HUES6 (cell line): ENCODE measurements around the gene ANXA3.

Source experiments
- H3K27ac ChIP-seq: 2 replicates; pipeline ENCODE4 v1.7.0; 2013; ENCODE audit warnings: low read depth, mild to moderate bottlenecking, low read length, inconsistent platforms
- H3K27me3 ChIP-seq: 2 replicates; pipeline ENCODE4 v1.6.1; 2013; ENCODE audit warnings: low read length; ENCODE audit not compliant: control insufficient read depth, insufficient read depth
- H3K36me3 ChIP-seq: 2 replicates; pipeline ENCODE4 v1.6.1; 2013; ENCODE audit warnings: low read length; ENCODE audit not compliant: control insufficient read depth, insufficient read depth
- H3K4me1 ChIP-seq: 2 replicates; pipeline ENCODE4 v1.6.1; 2013; ENCODE audit warnings: low read length; ENCODE audit not compliant: control insufficient read depth, insufficient read depth
- H3K4me3 ChIP-seq: 2 replicates; pipeline ENCODE4 v1.5.1; 2013; ENCODE audit warnings: low read depth, low read length
- H3K9ac ChIP-seq: one replicate; pipeline ENCODE4 v1.6.1; 2013; ENCODE audit warnings: mild to moderate bottlenecking, low read length
- H3K9me3 ChIP-seq: 2 replicates; pipeline ENCODE4 v1.6.1; 2013; ENCODE audit warnings: low read depth, low read length; ENCODE audit not compliant: control insufficient read depth, insufficient read depth

The ANXA3 gene

DNA sequence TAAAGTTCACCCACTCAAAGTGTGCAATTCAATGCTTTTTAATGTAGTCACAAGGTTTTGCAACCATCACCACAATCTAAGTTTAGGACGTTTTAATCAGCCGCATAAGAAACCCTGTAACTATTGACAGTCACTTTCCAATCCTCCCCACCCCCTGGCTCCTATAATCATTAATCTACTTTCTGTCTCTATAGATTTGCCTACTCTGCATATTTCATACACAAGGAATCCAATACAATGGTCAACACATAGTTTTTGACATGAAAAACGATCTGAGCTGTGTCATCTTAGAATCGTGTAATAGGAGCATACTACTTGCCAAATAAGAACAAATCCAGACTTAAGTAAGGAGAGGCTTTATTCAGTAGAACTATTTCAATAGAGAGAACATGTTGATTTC is 47.6 kb downstream of the ANXA3 start:
- H3K9me3 ChIP-seq = no peaks in the 10 kb centered on the region
- no peak overlapping the region for H3K9ac ChIP-seq
- no peaks in the 10 kb centered on the region for H3K27me3 ChIP-seq
- H3K4me3 ChIP-seq = no peak overlapping the region
- H3K27ac ChIP-seq = no peak overlapping the region
- no peaks in the 10 kb centered on the region for H3K4me1 ChIP-seq
- peaks cover 53% of the 10 kb centered on the region for H3K36me3 ChIP-seq

DNA sequence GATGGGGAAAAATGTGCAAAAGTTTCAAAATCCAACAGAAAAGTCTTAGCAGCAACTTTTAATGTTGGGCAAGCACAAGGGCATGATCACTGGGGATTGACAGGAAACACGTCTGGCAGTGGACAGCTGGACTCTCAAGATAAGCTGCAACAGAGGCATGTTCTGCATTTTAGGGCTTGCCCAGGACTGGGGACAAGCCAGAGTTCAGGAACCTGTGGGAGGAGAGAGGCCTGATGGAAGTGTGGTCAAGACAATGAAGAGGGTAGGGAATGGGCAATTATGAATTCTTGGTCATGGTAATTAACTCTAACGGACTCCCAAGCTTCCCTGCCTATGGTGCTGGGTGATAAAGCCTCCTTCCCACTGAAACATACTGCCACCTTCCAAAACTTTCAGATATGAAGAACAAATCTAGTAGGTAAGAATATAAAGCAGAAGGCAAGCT is 48.4 kb downstream of the ANXA3 start:
- H3K4me3 ChIP-seq = no peak overlapping the region
- H3K4me1 ChIP-seq = no peaks in the 10 kb centered on the region
- H3K9ac ChIP-seq = no peak overlapping the region
- H3K27me3 ChIP-seq = no peaks in the 10 kb centered on the region
- H3K9me3 ChIP-seq = no peaks in the 10 kb centered on the region
- no peak overlapping the region for H3K27ac ChIP-seq
- peaks cover 56% of the 10 kb centered on the region for H3K36me3 ChIP-seq

DNA sequence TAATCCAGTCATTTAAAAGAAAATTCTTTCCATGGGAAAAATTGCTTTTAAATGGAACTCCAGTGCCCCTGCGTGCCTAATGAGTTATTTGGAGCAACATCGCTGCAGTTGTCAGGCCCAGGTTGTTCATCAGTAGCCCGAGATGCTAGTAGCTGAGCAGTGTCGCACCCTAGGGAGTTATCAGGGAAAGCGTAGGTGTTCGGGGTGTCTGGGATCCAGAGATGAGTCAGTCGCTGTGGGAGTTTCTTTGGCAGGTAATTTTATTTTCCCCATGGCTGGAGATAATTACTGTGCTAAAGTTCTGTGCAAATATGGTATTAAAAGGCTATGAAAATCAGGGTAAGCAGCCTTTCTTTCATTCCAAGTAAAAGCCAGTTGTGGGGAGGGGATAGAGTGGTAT is 49.4 kb downstream of the ANXA3 start:
- H3K27ac ChIP-seq = no peak overlapping the region
- peaks cover 60% of the 10 kb centered on the region for H3K36me3 ChIP-seq
- H3K4me3 ChIP-seq = no peak overlapping the region
- no peaks in the 10 kb centered on the region for H3K27me3 ChIP-seq
- H3K9me3 ChIP-seq = no peaks in the 10 kb centered on the region
- H3K9ac ChIP-seq = no peak overlapping the region
- no peaks in the 10 kb centered on the region for H3K4me1 ChIP-seq

DNA sequence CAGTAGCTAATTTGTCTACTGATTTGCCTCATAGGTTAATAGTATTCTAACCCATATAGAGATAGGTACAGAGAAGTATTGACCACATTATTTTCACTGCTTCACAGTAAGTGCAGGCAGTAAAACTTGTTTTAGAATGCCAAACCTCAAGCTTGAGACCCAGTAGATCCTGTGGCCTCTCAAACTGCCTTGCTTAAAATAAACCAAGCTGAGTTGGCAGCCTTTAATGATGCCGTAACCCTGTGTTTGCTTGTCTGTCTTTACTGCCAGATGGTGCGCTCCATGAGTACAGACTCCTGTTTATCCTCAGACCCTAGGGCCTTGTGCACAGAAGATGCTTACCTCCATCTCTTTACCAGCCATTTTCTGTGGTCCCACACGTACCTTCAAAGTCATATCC is 50.8 kb downstream of the ANXA3 start:
- H3K27me3 ChIP-seq = no peaks in the 10 kb centered on the region
- no peaks in the 10 kb centered on the region for H3K9me3 ChIP-seq
- H3K4me1 ChIP-seq = no peaks in the 10 kb centered on the region
- H3K27ac ChIP-seq = no peak overlapping the region
- H3K9ac ChIP-seq = no peak overlapping the region
- no peak overlapping the region for H3K4me3 ChIP-seq
- H3K36me3 ChIP-seq = peaks cover 66% of the 10 kb centered on the region

DNA sequence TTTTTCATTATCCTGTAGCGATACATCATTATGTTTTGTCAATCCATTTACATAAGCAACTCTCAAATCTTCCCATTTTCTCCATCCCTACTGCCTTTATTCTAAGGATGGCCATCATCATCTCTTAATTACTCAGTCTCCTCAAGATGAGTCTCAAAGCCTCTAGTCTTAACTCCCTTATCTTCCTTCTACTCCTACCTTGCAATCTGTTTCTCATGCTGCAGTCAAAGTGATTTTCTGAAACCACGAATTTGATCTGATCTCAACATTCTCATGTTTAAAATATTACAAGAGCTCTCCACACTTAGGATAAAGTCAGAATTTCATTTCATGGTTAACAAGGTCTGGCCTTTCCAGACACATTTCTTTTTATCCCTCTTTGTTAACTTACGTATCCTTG is 51.8 kb downstream of the ANXA3 start:
- Histone ChIP-seq H3K4me3 (no peak overlapping the region), H3K36me3 (peaks cover 60% of the 10 kb centered on the region), H3K9me3 (no peaks in the 10 kb centered on the region), H3K27ac (no peak overlapping the region), H3K9ac (no peak overlapping the region), H3K27me3 (no peaks in the 10 kb centered on the region), H3K4me1 (no peaks in the 10 kb centered on the region)

DNA sequence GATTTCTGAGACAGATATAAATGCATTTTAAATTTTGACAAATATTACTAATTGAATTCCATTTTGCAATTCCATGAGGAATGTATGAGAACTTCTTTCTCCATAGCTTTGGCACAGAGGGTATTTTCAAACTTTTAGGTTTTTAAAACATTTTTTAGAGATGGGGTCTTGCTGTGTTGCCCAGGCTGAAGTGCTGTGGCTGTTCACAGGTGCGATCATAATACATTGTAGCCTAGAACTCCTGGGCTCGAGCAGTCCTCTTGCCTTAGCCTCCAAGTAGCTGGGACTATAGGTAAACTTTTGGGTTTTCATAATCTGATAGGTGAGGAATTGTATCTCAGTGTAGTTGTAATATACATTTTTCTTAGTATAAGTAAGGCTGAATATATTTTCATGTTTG is 53.4 kb downstream of the ANXA3 start:
- Histone ChIP-seq H3K4me3 (no peak overlapping the region), H3K9ac (no peak overlapping the region), H3K36me3 (peaks cover 53% of the 10 kb centered on the region), H3K9me3 (no peaks in the 10 kb centered on the region), H3K27ac (no peak overlapping the region), H3K4me1 (no peaks in the 10 kb centered on the region), H3K27me3 (no peaks in the 10 kb centered on the region)

DNA sequence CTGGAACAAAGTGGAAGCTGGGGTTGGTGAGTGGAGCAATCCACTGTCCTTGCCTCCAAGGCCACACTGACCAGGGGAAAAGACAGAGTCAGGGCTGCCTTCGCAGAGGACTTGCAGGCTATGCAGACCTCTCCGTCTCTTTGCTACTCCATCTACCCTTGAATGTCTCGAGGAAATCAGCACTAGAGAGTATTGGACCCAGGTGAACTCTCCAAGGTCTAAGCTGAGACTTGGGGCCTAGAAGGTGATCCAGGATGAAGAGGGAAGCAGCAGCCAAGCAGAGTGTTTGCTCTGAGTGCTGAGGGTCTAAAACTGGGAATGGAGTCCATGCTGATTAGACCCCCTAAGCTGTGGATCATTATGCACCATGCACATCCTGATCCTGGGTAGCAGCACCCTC is 54.5 kb downstream of the ANXA3 start:
- H3K36me3 ChIP-seq = peaks cover 48% of the 10 kb centered on the region
- H3K4me3 ChIP-seq = no peak overlapping the region
- H3K9ac ChIP-seq = no peak overlapping the region
- H3K9me3 ChIP-seq = no peaks in the 10 kb centered on the region
- no peaks in the 10 kb centered on the region for H3K27me3 ChIP-seq
- H3K4me1 ChIP-seq = no peaks in the 10 kb centered on the region
- no peak overlapping the region for H3K27ac ChIP-seq

DNA sequence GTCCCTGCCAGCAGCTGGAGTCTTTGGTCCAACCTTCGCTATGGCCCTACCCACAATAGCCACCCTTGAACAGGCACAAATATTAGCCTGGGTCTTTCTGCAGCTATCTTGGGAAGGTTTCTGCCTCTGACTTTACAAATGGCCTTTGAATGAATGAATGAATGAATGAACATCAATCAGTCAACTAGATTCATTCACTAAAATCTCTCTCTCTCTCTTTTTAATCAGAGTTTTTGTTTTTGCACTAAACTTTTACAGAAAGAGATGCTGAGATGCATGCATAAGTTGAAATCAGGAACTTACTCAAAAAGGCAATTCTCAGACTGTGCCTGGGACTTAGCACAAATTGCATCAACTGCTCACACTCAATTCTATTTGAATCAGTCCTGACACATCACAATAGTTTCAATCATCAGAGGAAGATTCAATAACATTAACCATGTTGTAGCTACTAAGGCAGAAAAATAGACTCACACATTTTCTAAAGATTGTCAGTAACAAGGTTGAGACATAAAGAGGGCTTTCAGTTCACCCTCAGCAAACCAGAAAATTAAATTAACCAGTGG is 55.0 kb downstream of the ANXA3 start:
- Histone ChIP-seq H3K4me3 (no peak overlapping the region), H3K9ac (no peak overlapping the region), H3K27ac (no peak overlapping the region), H3K27me3 (no peaks in the 10 kb centered on the region), H3K4me1 (no peaks in the 10 kb centered on the region), H3K9me3 (no peaks in the 10 kb centered on the region), H3K36me3 (peaks cover 46% of the 10 kb centered on the region)

DNA sequence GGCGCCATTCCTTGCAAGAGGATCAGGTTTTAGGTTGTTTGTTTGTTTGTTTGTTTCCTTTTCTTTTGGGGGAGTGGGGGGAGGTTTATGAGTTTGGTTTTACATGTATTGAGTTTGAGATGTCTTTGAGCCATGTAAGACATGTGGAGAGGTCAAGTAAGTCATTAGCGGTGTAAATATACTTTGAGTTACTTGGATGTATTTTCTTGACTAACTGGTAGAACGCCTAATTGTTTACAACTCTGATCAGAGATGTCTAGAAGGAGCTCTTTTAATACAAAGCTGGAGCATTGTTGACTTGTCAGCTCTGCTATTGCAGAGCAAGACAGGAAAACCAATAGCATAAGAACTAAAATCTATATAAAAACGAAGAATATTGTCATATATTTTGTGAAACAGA is 57.1 kb downstream of the ANXA3 start:
- peaks cover 2% of the 10 kb centered on the region; the same call in 1 of the 2 replicates for H3K4me1 ChIP-seq

DNA sequence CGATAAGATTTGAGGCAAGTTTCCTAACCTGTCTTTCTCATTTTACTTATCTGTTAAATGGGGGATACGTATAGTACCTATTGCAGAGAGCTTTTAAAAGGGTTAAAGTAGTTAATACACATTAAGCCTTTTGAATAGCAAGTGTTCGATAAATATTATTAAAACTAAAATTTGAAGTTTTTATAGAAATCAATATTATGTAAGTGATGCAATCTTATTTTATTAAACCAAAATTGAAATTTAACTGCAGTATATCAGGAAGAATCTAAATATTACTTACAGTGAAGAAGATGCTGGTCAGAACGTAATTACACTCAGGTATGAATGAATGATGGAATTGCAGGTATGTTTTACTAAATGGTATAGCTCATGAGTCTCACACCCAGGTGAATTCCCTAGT is 58.0 kb downstream of the ANXA3 start:
- Histone ChIP-seq H3K36me3 (peaks cover 25% of the 10 kb centered on the region), H3K27me3 (no peaks in the 10 kb centered on the region), H3K9me3 (no peaks in the 10 kb centered on the region), H3K9ac (no peak overlapping the region), H3K4me3 (no peak overlapping the region), H3K27ac (no peak overlapping the region), H3K4me1 (peaks cover 6% of the 10 kb centered on the region; the same call in 1 of the 2 replicates)

More for the DNA sequence above, 57.1 kb downstream of the ANXA3 start:
- H3K4me3 ChIP-seq = no peak overlapping the region
- H3K9me3 ChIP-seq = no peaks in the 10 kb centered on the region
- no peak overlapping the region for H3K27ac ChIP-seq
- H3K36me3 ChIP-seq = peaks cover 30% of the 10 kb centered on the region
- H3K27me3 ChIP-seq = no peaks in the 10 kb centered on the region
- H3K9ac ChIP-seq = no peak overlapping the region

DNA sequence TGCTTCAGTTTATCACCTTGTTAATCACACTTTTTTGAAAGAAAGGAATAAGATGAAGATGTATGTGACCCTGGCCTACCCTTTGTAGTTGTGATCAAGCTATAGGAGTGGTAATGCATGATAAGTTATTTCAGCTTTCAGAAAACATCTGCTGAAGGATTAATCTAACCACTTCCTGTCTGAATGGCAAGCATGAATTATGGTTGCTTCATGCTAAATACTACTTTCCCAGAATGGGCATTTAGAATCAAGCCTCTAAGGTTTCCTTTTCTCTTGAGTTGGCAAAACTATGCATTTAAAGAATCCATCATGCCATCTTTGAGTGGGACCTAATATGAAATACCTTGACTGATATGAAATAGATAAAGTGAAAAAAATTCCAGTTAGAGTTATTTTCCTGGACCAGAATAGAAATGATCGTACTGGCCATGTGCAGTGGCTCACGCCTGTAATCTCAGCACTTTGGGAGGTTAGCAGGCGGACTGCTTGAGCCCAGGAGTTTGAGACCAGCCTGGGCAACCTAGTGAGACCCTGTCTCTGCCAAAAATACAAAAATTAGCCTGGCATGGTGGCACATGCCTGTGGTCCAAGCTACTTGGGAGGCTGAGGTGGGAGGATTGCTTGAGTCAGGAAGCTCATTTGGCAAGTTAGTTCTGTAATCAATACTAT is 59.1 kb downstream of the ANXA3 start:
- peaks cover 6% of the 10 kb centered on the region; the same call in 1 of the 2 replicates for H3K4me1 ChIP-seq

More for the DNA sequence above, 59.1 kb downstream of the ANXA3 start:
- Histone ChIP-seq H3K9me3 (no peaks in the 10 kb centered on the region), H3K4me3 (no peak overlapping the region), H3K9ac (no peak overlapping the region), H3K36me3 (peaks cover 16% of the 10 kb centered on the region), H3K27ac (no peak overlapping the region), H3K27me3 (no peaks in the 10 kb centered on the region)
